Endothelial cell of umbilical vein (primary cell): ENCODE results near the gene AQP12A. TPM values are rescaled to one million over a fixed set of nuclear protein-coding genes. Genes with fewer than 3 reads are reported as not detected.

Experiments used
- BruUV-seq: library from RNA; stranded (reverse); fragments of 400-500 nt; replicated peaks from 2 replicates; lab custom pipeline; 2021; lab: Mats Ljungman, UMichigan
- CTCF ChIA-PET: fragments of 300-600, 350-600 bp; sonication (Branson Sonifier 250); formaldehyde crosslinking; loops from one replicate; lab custom pipeline; 2021; ENCODE audit warnings: antibody characterized with exemption, inconsistent platforms; lab: Charles Lee
- POLR2A ChIA-PET: fragments of 300-600, 350-600 bp; sonication (Branson Sonifier 250); formaldehyde crosslinking; loops from one replicate; lab custom pipeline; 2021; ENCODE audit warnings: antibody characterized with exemption, inconsistent platforms; lab: Charles Lee
- DNase-seq: peaks from one replicate; pipeline ENCODE4 v3.0.0-alpha.2; 2011; ENCODE audit warnings: low read depth, low spot score
- FAIRE-seq: peaks from 2 replicates; lab custom pipeline; 2011; peaks lifted over from hg19 to GRCh38; lab: Jason Lieb, UNC
- H2AFZ ChIP-seq: 2 replicates; pipeline ENCODE4 v1.6.0; 2012; ENCODE audit warnings: low read depth, low read length, control low read depth, inconsistent platforms
- H3K27ac ChIP-seq: 2 replicates; pipeline ENCODE4 v1.5.1; 2011; ENCODE audit warnings: low read depth, mild to moderate bottlenecking, control low read depth, low read length, moderate library complexity; ENCODE audit not compliant: insufficient read depth
- H3K27me3 ChIP-seq, 2 experiments: 2 replicates each; pipeline versions ENCODE4 v1.6.0 to v1.6.1; 2011; ENCODE audit warnings: low read length in 2 of 2, mixed read lengths in 1 of 2; ENCODE audit not compliant: control insufficient read depth in 2 of 2, insufficient read depth in 2 of 2
- H3K36me3 ChIP-seq, 2 experiments: 2 replicates in 1 of 2; 3 replicates in 1 of 2; pipeline ENCODE4 v1.5.1; 2011; ENCODE audit warnings: low read length in 2 of 2, mild to moderate bottlenecking in 1 of 2, moderate library complexity in 1 of 2; ENCODE audit not compliant: control insufficient read depth in 2 of 2, insufficient read depth in 2 of 2; ENCODE audit errors: extremely low read depth in 1 of 2
- H3K4me1 ChIP-seq: 3 replicates; pipeline ENCODE4 v1.5.1; 2011; ENCODE audit warnings: mild to moderate bottlenecking, low read length; ENCODE audit not compliant: control insufficient read depth, insufficient read depth; ENCODE audit errors: extremely low read depth
- H3K4me2 ChIP-seq: 2 replicates; pipeline ENCODE4 v1.6.1; 2011; ENCODE audit warnings: low read length, control low read depth, mixed read lengths; ENCODE audit not compliant: insufficient read depth
- H3K4me3 ChIP-seq, 3 experiments: fragments of 200-600 bp in 1 of 3; sonication (generic), shearing (Covaris generic) in 1 of 3; replicated peaks in 1 of 3; 2 replicates each; pipeline ENCODE4 v1.5.1; 2011 to 2016; ENCODE audit warnings: control low read depth in 3 of 3, low read length in 3 of 3, mild to moderate bottlenecking in 2 of 3, inconsistent platforms in 1 of 3, low read depth in 1 of 3, moderate library complexity in 1 of 3; ENCODE audit not compliant: insufficient read depth in 1 of 3
- H3K79me2 ChIP-seq: 2 replicates; pipeline ENCODE4 v1.6.0; 2012; ENCODE audit warnings: low read length, inconsistent platforms; ENCODE audit not compliant: control insufficient read depth, insufficient read depth
- H3K9ac ChIP-seq: replicated peaks from 2 replicates; pipeline ENCODE3; 2011; ENCODE audit warnings: low read length, control low read depth; ENCODE audit not compliant: insufficient read depth; ENCODE audit errors: extremely low read depth
- H3K9me1 ChIP-seq: replicated peaks from 3 replicates; pipeline ENCODE4 v1.6.0; 2011; ENCODE audit warnings: mild to moderate bottlenecking, low read length; ENCODE audit not compliant: control insufficient read depth, insufficient read depth; ENCODE audit errors: extremely low read depth
- H3K9me3 ChIP-seq: replicated peaks from 2 replicates; pipeline ENCODE4 v1.5.1; 2012; ENCODE audit warnings: low read length, inconsistent platforms; ENCODE audit not compliant: control insufficient read depth, insufficient read depth
- H4K20me1 ChIP-seq: replicated peaks from 2 replicates; pipeline ENCODE3; 2011; ENCODE audit warnings: mild to moderate bottlenecking, low read length; ENCODE audit not compliant: control insufficient read depth, insufficient read depth; ENCODE audit errors: extremely low read depth
- CTCF ChIP-seq, 2 donors: IDR thresholded peaks; 1 replicate in 1 of 2; 2 replicates in 1 of 2; pipeline ENCODE4 v1.5.1; 2011; ENCODE audit warnings: low read length in 2 of 2, mild to moderate bottlenecking in 2 of 2, moderate library complexity in 2 of 2, control low read depth in 1 of 2, inconsistent platforms in 1 of 2, low read depth in 1 of 2; ENCODE audit not compliant: insufficient read depth in 1 of 2; ENCODE audit errors: extremely low read depth in 1 of 2
- FOS ChIP-seq: IDR thresholded peaks from 2 replicates; pipeline ENCODE4 v1.6.1; 2011; ENCODE audit warnings: mild to moderate bottlenecking, low read length, moderate library complexity, borderline replicate concordance; ENCODE audit not compliant: insufficient read depth
- GATA2 ChIP-seq: IDR thresholded peaks from 2 replicates; pipeline ENCODE4 v1.7.0; 2011; ENCODE audit warnings: low read depth, mild to moderate bottlenecking, moderate library complexity, mixed read lengths, low read length; ENCODE audit not compliant: insufficient read length, insufficient read depth
- JUN ChIP-seq: IDR thresholded peaks from 2 replicates; pipeline ENCODE4 v1.6.1; 2011; ENCODE audit warnings: borderline replicate concordance, low read depth; ENCODE audit not compliant: insufficient read length, insufficient read depth
- POLR2AphosphoS5 ChIP-seq: IDR thresholded peaks from 2 replicates; pipeline ENCODE4 v1.6.1; 2012; ENCODE audit warnings: low read depth, mild to moderate bottlenecking, control low read depth, low read length, moderate library complexity; ENCODE audit not compliant: insufficient read depth
- dilution Hi-C: fragments of 300-500 bp; cut with MboI; formaldehyde crosslinking; loops from one replicate; pipeline ENCODE4 v1.15.0; 2019; ENCODE audit warnings: low sequenced_read_pairs; ENCODE audit not compliant: extremely low pct_ligation_motif_present
- intact Hi-C: fragments of 100-400 bp; cut with micrococcal nuclease; formaldehyde crosslinking; loops from one replicate; pipeline ENCODE4 v1.10.0; 2022
- polyA plus RNA-seq, 4 experiments: library from polyadenylated mRNA; depleted of rRNA in 3 of 4; stranded (reverse) in 3 of 4; unstranded in 1 of 4; fragments of >200 nt; gene quantifications; 2 replicates each; pipeline versions ENCODE4 v1.2.1 to v1.2.3, GENCODE V29; 2011 to 2012; ENCODE audit warnings: missing spikeins in 1 of 4
- total RNA-seq: library from RNA; stranded (reverse); gene quantifications from 2 replicates; pipeline ENCODE4 v1.2.3, GENCODE V29; 2021

Gene AQP12A
- total and polyA plus RNA-seq, 2 donors (not counting 3 experiments of a cell fraction or from before 2014, with no cell fraction given) = not detected

GRCh38 chr2:240732184-240732583 lies 40.5 kb downstream of the AQP12A start:
- Histone ChIP-seq H4K20me1 (no peaks in the 10 kb centered on the region), H3K9me3 (no peaks in the 10 kb centered on the region), H3K4me1 (no peaks in the 10 kb centered on the region), H3K27ac (no peak overlapping the region), H3K27me3 (no peaks in the 10 kb centered on the region), H3K79me2 (no peaks in the 10 kb centered on the region), H3K36me3 (no peaks in the 10 kb centered on the region), H2AFZ (no peak overlapping the region), H3K4me2 (no peak overlapping the region), H3K9me1 (no peaks in the 10 kb centered on the region), H3K9ac (no peak overlapping the region), H3K4me3 (no peak overlapping the region)
- DNase-seq = no peak
- BruUV-seq = no TSS peak
- intact Hi-C loops (no loop called here), dilution Hi-C loops (no loop called here)
- CTCF ChIA-PET = no interaction called here
- POLR2A ChIA-PET = no interaction called here
- TF ChIP-seq GATA2 = no peak
- no peak for TF ChIP-seq JUN
- no peak for TF ChIP-seq FOS
- no peak for TF ChIP-seq POLR2AphosphoS5
- TF ChIP-seq CTCF (IDR thresholded peaks at IDR 0.05; ENCODE audit: extremely low read depth in 1 of 2, insufficient read depth in 1 of 2, low read depth in 1 of 2, low read length in 2 of 2) = no peak
- no peak for FAIRE-seq
